ENCODE data around the gene FBRSL1.

Gene FBRSL1

GRCh38 chr12:132466241-132467201, 23.4 kb upstream of the FBRSL1 start:
- no peak for DNase-seq (ENCODE audit: extremely low read depth, insufficient read length)
- TF ChIP-seq, protein P1, sequence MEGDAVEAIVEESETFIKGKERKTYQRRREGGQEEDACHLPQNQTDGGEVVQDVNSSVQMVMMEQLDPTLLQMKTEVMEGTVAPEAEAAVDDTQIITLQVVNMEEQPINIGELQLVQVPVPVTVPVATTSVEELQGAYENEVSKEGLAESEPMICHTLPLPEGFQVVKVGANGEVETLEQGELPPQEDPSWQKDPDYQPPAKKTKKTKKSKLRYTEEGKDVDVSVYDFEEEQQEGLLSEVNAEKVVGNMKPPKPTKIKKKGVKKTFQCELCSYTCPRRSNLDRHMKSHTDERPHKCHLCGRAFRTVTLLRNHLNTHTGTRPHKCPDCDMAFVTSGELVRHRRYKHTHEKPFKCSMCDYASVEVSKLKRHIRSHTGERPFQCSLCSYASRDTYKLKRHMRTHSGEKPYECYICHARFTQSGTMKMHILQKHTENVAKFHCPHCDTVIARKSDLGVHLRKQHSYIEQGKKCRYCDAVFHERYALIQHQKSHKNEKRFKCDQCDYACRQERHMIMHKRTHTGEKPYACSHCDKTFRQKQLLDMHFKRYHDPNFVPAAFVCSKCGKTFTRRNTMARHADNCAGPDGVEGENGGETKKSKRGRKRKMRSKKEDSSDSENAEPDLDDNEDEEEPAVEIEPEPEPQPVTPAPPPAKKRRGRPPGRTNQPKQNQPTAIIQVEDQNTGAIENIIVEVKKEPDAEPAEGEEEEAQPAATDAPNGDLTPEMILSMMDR (IDR thresholded peaks at IDR 0.05; ENCODE audit: insufficient read depth, low read length, poor library complexity, severe bottlenecking), result no peak
- no peak overlapping the region for H3K4me3 ChIP-seq (replicated peaks; ENCODE audit: low read depth, low read length)
- no peaks in the 10 kb centered on the region for H3K27me3 ChIP-seq (replicated peaks; ENCODE audit: control insufficient read depth, insufficient read depth, low read length)
- no peaks in the 10 kb centered on the region for H3K36me3 ChIP-seq (ENCODE audit: control insufficient read depth, insufficient read depth, low read length)

DNA sequence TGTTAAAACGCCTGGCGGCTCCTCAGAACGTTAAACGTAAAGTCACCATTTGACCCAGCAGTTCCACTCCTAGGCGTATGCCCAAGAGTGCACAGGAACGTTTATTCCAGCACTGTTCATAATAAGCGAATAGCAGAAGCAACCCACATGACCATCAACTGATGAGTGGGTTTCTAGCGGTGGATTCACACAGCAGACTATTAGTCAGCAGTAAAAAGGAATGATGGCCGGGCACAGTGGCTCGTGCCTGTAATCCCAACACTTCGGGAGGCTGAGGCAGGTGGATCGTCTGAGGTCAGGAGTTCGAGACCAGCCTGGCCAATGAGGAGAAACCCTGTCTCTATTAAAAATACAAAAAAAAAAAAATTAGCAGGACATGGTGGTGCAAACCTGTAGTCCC, 22.4 kb upstream of the FBRSL1 start:
- no peaks in the 10 kb centered on the region for H3K36me3 ChIP-seq (ENCODE audit: control insufficient read depth, insufficient read depth, low read length)
- no peak for DNase-seq (ENCODE audit: extremely low read depth, insufficient read length)
- H3K4me3 ChIP-seq (replicated peaks; ENCODE audit: low read depth, low read length), result no peak overlapping the region
- TF ChIP-seq, protein P1 (IDR thresholded peaks at IDR 0.05; ENCODE audit: insufficient read depth, low read length, poor library complexity, severe bottlenecking), result no peak
- no peaks in the 10 kb centered on the region for H3K27me3 ChIP-seq (replicated peaks; ENCODE audit: control insufficient read depth, insufficient read depth, low read length)

- Histone ChIP-seq H3K4me3 (replicated peaks; ENCODE audit: low read depth, low read length) (peak overlapping the region; percentile 14; the same call in 1 of the 2 replicates), H3K27me3 (replicated peaks; ENCODE audit: control insufficient read depth, insufficient read depth, low read length) (no peaks in the 10 kb centered on the region), H3K36me3 (ENCODE audit: control insufficient read depth, insufficient read depth, low read length) (no peaks in the 10 kb centered on the region)
- DNase-seq (ENCODE audit: extremely low read depth, insufficient read length), result no peak
- TF ChIP-seq, protein P1 (IDR thresholded peaks at IDR 0.05; ENCODE audit: insufficient read depth, low read length, poor library complexity, severe bottlenecking), result no peak
These were observed 20.5 kb upstream of the FBRSL1 start for GRCh38 chr12:132469423-132469822.

GRCh38 chr12:132470397-132470796, 19.6 kb upstream of the FBRSL1 start:
- H3K27me3 ChIP-seq (replicated peaks; ENCODE audit: control insufficient read depth, insufficient read depth, low read length), result no peaks in the 10 kb centered on the region
- no peak overlapping the region for H3K4me3 ChIP-seq (replicated peaks; ENCODE audit: low read depth, low read length)
- TF ChIP-seq, protein P1 (IDR thresholded peaks at IDR 0.05; ENCODE audit: insufficient read depth, low read length, poor library complexity, severe bottlenecking), result no peak
- DNase-seq (ENCODE audit: extremely low read depth, insufficient read length), result no peak
- H3K36me3 ChIP-seq (ENCODE audit: control insufficient read depth, insufficient read depth, low read length), result no peaks in the 10 kb centered on the region

- TF ChIP-seq, protein P1 (IDR thresholded peaks at IDR 0.05; ENCODE audit: insufficient read depth, low read length, poor library complexity, severe bottlenecking), result no peak
- H3K27me3 ChIP-seq (replicated peaks; ENCODE audit: control insufficient read depth, insufficient read depth, low read length), result no peaks in the 10 kb centered on the region
- DNase-seq (ENCODE audit: extremely low read depth, insufficient read length), result no peak
- no peaks in the 10 kb centered on the region for H3K36me3 ChIP-seq (ENCODE audit: control insufficient read depth, insufficient read depth, low read length)
- no peak overlapping the region for H3K4me3 ChIP-seq (replicated peaks; ENCODE audit: low read depth, low read length)
These were observed 18.7 kb upstream of the FBRSL1 start for GRCh38 chr12:132471011-132471857.
